HG02759 (cell line): ENCODE measurements around the gene KLHL26.
"Not testable (repeated sequence)": the region's sequence is repeated elsewhere in the genome, so short reads cannot be mapped to it uniquely, and the experiment has no call there.

Source experiments
- ATAC-seq: cut with Tn5 transposase; IDR thresholded peaks from one replicate; pipeline ENCODE4 v1.9.1; 2021; ENCODE audit warnings: mild to moderate bottlenecking, moderate library complexity; ENCODE audit not compliant: unreplicated experiment

The KLHL26 gene

DNA sequence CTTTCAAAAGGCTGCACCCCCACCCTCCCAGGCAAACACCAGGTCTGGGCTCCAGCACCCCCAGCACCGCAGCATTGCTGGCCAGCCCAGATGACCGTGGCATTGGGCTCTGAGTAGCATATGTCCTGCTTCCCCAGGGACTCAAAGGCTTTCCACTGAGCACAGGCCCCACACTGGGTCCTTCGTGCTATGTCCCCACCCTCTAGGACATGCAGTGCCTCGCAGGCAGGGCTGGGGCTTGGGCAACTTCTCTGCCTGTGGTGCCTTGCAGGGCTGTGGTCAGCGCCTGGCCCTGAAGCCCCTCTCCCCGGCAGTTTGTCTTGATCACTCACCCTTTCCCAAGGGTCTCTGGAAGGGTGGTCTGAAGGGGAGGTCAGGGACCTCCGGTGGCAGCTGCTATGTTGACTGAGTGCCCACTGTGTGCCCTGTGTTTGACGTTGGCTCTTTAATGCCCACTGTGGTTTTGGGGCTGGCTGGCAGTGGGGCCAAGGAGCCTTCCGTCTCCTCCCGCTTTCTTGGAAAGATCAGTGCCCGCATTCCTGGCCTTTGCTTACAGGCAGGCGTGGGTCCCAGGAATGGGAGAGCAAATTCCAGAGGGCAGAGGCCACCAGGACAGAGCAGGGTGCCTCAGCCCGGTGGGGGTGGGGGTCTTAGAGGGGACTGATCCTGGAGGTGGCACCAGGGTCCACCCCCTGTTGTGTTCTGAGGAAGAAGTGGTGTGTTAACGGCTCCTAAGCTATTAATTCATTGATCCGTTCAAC lies 26.3 kb downstream of the KLHL26 start:
- ATAC-seq, result no peak

- ATAC-seq, result no peak
Measured at GRCh38 chr19:18663940-18664530, 27.2 kb downstream of the KLHL26 start.

- no peak for ATAC-seq
Measured at GRCh38 chr19:18665771-18666202, 29.0 kb downstream of the KLHL26 start.

DNA sequence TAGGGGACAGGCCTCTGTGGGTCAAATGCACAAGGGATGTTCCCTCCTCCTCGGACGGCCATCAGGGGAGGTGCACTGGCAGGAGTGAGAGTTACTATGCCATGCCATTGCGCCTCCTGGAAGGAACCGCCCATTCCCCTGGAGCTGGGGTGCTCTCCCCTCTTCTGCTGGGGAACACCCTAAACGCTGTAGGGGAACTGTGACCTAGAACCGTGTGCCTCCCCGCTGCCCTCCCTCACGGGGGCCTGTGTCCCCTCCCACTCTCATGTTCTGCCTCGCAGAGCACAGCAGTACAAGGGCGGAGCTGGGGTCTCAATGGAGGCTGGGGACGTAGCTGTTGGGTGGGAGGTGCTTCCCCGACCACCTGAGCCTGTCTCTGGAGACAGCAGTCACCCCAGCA lies 29.5 kb downstream of the KLHL26 start:
- ATAC-seq, result no peak

DNA sequence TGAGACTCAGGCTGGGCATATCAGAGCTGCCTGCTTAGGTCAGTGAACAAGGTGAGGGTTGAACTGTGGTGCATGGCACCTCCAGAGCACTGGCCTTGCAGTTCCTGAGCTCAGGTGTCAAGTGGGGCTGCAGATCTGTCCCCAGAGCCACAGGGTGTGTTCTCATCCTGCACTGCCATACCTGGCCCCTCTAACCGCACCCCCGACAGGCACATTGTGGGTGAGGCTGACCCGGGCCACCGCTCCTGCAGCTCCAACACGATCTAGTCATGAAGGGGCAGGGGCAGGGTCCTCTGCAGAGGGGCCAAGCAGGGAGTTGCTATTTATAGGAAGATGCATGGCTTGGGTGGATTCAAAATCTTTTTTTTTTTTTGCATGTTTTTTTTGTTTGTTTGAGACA lies 30.0 kb downstream of the KLHL26 start:
- ATAC-seq, result no peak

DNA sequence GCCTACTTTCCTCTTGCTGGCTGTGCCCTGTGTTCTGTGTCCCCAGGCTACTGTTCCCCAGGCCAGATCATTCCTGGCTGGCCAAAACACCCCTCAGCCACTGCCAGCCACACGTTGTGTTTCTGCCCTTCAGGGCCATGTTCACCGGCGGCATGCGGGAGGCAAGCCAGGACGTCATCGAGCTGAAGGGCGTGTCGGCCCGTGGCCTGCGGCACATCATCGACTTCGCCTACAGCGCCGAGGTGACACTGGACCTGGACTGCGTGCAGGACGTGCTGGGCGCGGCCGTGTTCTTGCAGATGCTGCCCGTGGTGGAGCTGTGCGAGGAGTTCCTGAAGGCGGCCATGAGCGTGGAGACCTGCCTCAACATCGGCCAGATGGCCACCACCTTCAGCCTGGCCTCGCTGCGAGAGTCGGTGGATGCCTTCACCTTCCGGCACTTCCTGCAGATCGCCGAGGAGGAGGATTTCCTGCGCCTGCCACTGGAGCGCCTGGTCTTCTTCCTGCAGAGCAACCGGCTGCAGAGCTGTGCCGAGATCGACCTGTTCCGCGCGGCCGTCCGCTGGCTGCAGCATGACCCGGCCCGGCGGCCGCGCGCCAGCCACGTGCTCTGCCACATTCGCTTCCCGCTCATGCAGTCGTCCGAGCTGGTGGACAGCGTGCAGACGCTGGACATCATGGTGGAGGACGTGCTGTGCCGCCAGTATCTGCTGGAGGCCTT lies 30.9 kb downstream of the KLHL26 start:
- no peak for ATAC-seq

- no peak for ATAC-seq
Measured at GRCh38 chr19:18668252-18668631, 31.4 kb downstream of the KLHL26 start.

- no peak for ATAC-seq
Measured at GRCh38 chr19:18668744-18669523, 32.1 kb downstream of the KLHL26 start.

GRCh38 chr19:18669524-18669817 lies 32.6 kb downstream of the KLHL26 start:
- ATAC-seq, result no peak

DNA sequence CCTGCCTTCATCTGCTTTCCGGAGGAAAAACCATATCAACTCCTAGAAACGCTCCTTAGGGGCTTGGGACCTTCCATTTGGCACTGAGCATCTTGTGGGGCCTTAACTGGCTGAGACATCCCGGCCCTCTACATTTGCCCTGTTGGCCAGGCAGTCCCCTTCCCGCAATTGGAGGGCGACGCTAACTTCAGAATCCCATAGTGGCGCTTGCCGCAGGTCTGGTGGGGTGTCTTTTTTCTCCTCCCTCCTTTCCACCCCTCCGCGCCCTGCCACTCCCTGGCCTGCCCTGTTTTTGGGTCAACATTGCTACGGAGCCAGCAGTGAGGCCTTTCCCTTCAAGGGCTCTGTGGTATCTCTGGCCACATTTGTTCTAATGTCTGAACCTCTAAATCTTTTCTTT lies 33.1 kb downstream of the KLHL26 start:
- no peak for ATAC-seq

GRCh38 chr19:18670312-18670711 lies 33.5 kb downstream of the KLHL26 start:
- no peak for ATAC-seq

DNA sequence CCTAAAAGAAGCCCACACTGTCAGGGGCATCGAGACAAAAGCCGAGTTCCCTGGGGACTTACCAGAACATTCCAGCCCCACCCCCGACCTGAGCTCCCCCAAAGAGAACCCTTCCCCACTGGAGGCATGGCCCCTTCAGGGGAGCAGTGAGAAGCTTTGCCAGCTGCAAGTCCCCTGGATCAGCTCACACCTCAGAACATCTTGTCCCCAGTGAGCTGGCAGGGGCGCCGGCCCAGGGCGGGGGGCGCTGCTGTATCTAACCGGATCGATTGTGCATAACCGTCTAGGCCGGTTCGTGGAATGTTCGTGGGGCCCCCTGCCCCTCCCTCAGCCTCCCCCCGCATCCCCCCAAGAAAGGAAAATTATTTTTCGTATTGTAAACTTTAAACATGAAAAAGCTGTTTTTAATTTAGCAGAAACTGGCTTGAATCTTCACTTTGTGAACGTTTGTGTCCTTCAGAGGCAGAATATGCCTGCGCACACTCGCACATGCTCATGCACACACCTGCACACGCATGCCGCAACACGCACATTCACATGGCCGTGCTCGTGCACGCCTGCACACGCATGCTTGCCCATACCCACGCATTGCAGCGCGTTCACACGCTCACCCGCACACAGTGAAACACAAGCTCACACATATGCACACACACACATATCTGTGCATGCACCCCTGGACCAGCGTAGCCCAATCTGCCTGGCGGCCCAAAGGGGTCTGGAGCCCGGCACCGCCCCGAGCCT lies 34.6 kb downstream of the KLHL26 start:
- ATAC-seq, result no peak

- no peak for ATAC-seq
Measured at GRCh38 chr19:18672044-18672451, 35.2 kb downstream of the KLHL26 start.

GRCh38 chr19:18672606-18673337 lies 35.9 kb downstream of the KLHL26 start:
- ATAC-seq, result no peak

DNA sequence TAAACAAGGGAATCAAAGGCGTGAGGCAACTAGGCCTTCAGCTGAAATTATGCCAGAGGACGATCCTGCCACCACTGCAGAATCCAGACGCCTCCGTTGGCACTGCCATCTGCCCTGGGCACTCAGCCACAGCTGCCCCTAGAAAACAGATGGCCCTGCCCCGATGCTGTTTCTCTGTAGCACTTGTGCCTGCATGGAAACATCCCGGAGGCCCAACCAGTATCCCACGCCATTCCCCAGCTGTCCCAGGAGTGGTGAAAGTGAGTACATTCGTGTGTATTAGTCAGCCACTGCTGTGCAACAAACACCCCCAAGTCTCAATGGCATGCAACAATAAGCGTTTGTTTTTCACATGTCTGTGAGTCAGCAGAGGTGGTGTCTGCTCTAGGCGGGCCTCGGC lies 37.8 kb downstream of the KLHL26 start:
- no peak for ATAC-seq

- no peak for ATAC-seq
Measured at GRCh38 chr19:18675779-18676178, 39.0 kb downstream of the KLHL26 start.

- ATAC-seq, result no peak
Measured at GRCh38 chr19:18676692-18677091, 39.9 kb downstream of the KLHL26 start.

GRCh38 chr19:18677156-18677555 lies 40.3 kb downstream of the KLHL26 start:
- ATAC-seq, result no peak

DNA sequence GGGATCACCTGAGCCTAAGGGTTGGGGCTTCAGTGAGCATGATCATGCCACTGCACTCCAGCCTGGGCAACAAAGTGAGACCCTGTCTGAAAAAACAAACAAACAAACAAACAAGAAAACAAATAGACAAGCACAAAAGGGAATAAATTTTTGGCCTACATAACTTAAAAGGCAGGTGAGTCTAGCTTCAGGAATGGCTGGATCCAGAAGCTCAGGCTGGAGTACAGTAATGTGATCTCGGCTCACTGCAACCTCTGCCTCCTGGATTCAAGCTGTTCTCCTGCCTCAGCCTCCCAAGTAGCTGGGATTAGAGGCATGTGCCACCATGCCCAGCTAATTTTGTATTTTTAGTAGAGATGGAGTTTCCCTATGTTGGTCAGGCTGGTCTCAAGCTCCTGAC lies 43.3 kb downstream of the KLHL26 start:
- not testable (repeated sequence) for ATAC-seq

DNA sequence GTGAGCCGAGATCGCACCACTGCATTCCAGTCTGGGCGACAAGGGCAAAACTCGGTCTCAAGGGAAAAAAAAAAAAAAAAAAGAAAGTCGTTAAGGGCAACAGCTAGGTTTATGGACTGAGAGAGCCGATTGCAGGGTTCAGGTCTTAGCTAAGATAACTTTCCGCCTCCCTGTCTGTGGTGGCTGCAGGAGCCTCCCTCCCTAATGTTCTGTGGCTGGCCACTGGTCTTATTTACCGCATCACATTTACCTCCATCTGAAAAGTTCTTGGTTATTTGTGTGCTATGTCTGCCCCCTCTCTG lies 45.9 kb downstream of the KLHL26 start:
- no peak for ATAC-seq
